Measurements from ENCODE around the gene SLC12A3.

DNA sequence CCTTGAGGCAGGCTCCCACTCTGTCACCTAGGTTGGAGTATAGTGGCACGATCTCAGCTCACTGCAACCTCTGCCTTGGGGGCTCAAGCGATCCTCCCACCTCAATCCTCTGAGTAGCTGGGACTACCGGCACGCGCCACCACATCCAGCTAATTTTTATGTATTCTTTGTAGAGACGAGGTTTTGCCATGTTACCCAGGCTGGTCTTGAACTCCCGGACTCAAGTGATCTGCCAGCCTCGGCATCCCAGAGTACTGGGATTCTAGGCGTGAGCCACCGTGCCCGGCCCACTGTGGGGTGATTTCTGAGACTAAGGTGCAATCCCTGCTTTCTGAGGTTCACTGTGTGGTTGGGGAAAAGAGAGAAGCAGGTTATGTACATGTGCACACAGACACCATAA, 12.0 kb upstream of the SLC12A3 start:
- TF ChIP-seq ZFP3 (CRISPR knock-in tag; IDR thresholded peaks at IDR 0.05): no peak
- TF ChIP-seq ESRRG (CRISPR knock-in tag; IDR thresholded peaks at IDR 0.05): no peak
- no peak for TF ChIP-seq GLIS3 (CRISPR knock-in tag; IDR thresholded peaks at IDR 0.05)

Measured in SK-N-SH treated with all-trans-retinoic acid at 6 μM for 48 hours (cell line).